HEK293 (cell line): ENCODE measurements around the gene VPS36.

Experiments used
- CTCF ChIA-PET: fragments of 350-600 bp; formaldehyde crosslinking; extraction: SDS; loops from one replicate; lab custom pipeline; 2021; ENCODE audit warnings: antibody characterized with exemption; lab: Yijun Ruan, JAX
- POLR2A ChIA-PET: fragments of 300-600 bp; formaldehyde crosslinking; extraction: SDS; loops from one replicate; lab custom pipeline; 2020; ENCODE audit warnings: antibody characterized with exemption, inconsistent platforms; lab: Yijun Ruan, JAX
- H3K27ac ChIP-seq: fragments of 200-500 bp; sonication (Bioruptor generic); 2 replicates; pipeline ENCODE4 v1.5.1; 2014; ENCODE audit warnings: low read depth, low read length, control low read depth, inconsistent platforms; ENCODE audit errors: extremely low read depth
- H3K36me3 ChIP-seq, 2 experiments: fragments of 200-500 bp in 1 of 2; sonication (Bioruptor generic) in 1 of 2; 1 replicate in 1 of 2; 2 replicates in 1 of 2; pipeline ENCODE4 v1.5.1; 2014 to 2017; ENCODE audit warnings: inconsistent platforms in 2 of 2, low read length in 2 of 2; ENCODE audit not compliant: control insufficient read depth in 2 of 2, insufficient read depth in 1 of 2
- H3K4me1 ChIP-seq: fragments of 200-500 bp; sonication (Bioruptor generic); 2 replicates; pipeline ENCODE4 v1.5.1; 2014; ENCODE audit warnings: mild to moderate bottlenecking, low read length, inconsistent platforms; ENCODE audit not compliant: control insufficient read depth, insufficient read depth
- H3K4me3 ChIP-seq: 2 replicates; pipeline ENCODE4 v1.5.1; 2011; ENCODE audit warnings: low read depth, mild to moderate bottlenecking, control low read depth, low read length, moderate library complexity
- H3K9me3 ChIP-seq: fragments of 200-500 bp; sonication (Bioruptor generic); 2 replicates; pipeline ENCODE4 v1.5.1; 2014; ENCODE audit warnings: low read depth, low read length, inconsistent platforms; ENCODE audit not compliant: control insufficient read depth, insufficient read depth
- PATZ1 ChIP-seq: fragments of 450-650 bp; formaldehyde crosslinking; IDR thresholded peaks from 2 replicates; pipeline ENCODE4 v1.5.1; 2016; ENCODE audit warnings: missing biosample characterization, missing genetic modification characterization
- PRDM1 ChIP-seq: fragments of 450-650 bp; formaldehyde crosslinking; IDR thresholded peaks from 2 replicates; pipeline ENCODE4; 2016; ENCODE audit warnings: missing biosample characterization, missing genetic modification characterization
- SP7 ChIP-seq: fragments of 450-650 bp; formaldehyde crosslinking; IDR thresholded peaks from 2 replicates; pipeline ENCODE4 v1.5.1; 2016; ENCODE audit warnings: missing biosample characterization, missing genetic modification characterization
- TCF7L2 ChIP-seq: IDR thresholded peaks from 2 replicates; pipeline ENCODE4 v1.6.1; 2011; ENCODE audit warnings: low read depth, mild to moderate bottlenecking, inconsistent platforms, low read length, moderate library complexity, borderline replicate concordance
- ZBTB17 ChIP-seq: fragments of 450-650 bp; formaldehyde crosslinking; IDR thresholded peaks from 2 replicates; pipeline ENCODE4 v1.5.1; 2016; ENCODE audit warnings: missing biosample characterization, missing genetic modification characterization
- ZBTB20 ChIP-seq: fragments of 450-650 bp; formaldehyde crosslinking; IDR thresholded peaks from 2 replicates; pipeline ENCODE4 v1.5.1; 2016; ENCODE audit warnings: missing biosample characterization, missing genetic modification characterization
- ZNF121 ChIP-seq: fragments of 450-650 bp; formaldehyde crosslinking; IDR thresholded peaks from 2 replicates; pipeline ENCODE4 v1.5.1; 2016; ENCODE audit warnings: missing biosample characterization, missing genetic modification characterization
- ZNF133 ChIP-seq: fragments of 450-650 bp; formaldehyde crosslinking; IDR thresholded peaks from 2 replicates; pipeline ENCODE4 v1.5.1; 2016; ENCODE audit warnings: missing biosample characterization, missing genetic modification characterization
- ZNF24 ChIP-seq: fragments of 450-650 bp; formaldehyde crosslinking; IDR thresholded peaks from 2 replicates; pipeline ENCODE4 v1.5.1; 2016; ENCODE audit warnings: missing biosample characterization, missing genetic modification characterization
- ZNF585B ChIP-seq: fragments of 450-650 bp; formaldehyde crosslinking; IDR thresholded peaks from 2 replicates; pipeline ENCODE4 v1.5.1; 2016; ENCODE audit warnings: missing biosample characterization, missing genetic modification characterization
- ZNF623 ChIP-seq: fragments of 450-650 bp; formaldehyde crosslinking; IDR thresholded peaks from 2 replicates; pipeline ENCODE4 v1.5.1; 2016; ENCODE audit warnings: missing biosample characterization, missing genetic modification characterization
- ZNF692 ChIP-seq: fragments of 450-650 bp; formaldehyde crosslinking; IDR thresholded peaks from 2 replicates; pipeline ENCODE4 v1.5.1; 2016; ENCODE audit warnings: missing biosample characterization, missing genetic modification characterization
- ZNF768 ChIP-seq: fragments of 450-650 bp; formaldehyde crosslinking; IDR thresholded peaks from 2 replicates; pipeline ENCODE4 v1.5.1; 2018; ENCODE audit warnings: missing biosample characterization, mild to moderate bottlenecking, missing genetic modification characterization
- ZSCAN16 ChIP-seq: fragments of 450-650 bp; formaldehyde crosslinking; IDR thresholded peaks from 2 replicates; pipeline ENCODE4 v1.5.1; 2016; ENCODE audit warnings: missing biosample characterization, missing genetic modification characterization
- ZSCAN30 ChIP-seq: fragments of 450-650 bp; IDR thresholded peaks from 2 replicates; pipeline ENCODE4 v1.5.1; 2018; ENCODE audit warnings: missing biosample characterization, mild to moderate bottlenecking, missing genetic modification characterization, moderate library complexity
- TF ChIP-seq, protein P1 (sequence below): fragments of 450-650 bp; formaldehyde crosslinking; IDR thresholded peaks from 2 replicates; pipeline ENCODE4 v1.5.1; 2017; ENCODE audit warnings: missing biosample characterization, missing genetic modification characterization
- TF ChIP-seq, protein P2 (sequence below): fragments of 450-650 bp; formaldehyde crosslinking; IDR thresholded peaks from 2 replicates; pipeline ENCODE4 v1.5.1; 2016; ENCODE audit warnings: missing biosample characterization, missing genetic modification characterization
- TF ChIP-seq, protein P3 (sequence below): fragments of 450-650 bp; formaldehyde crosslinking; IDR thresholded peaks from 2 replicates; pipeline ENCODE4 v1.5.1; 2016; ENCODE audit warnings: missing biosample characterization, missing genetic modification characterization, low read depth

VPS36 gene

DNA sequence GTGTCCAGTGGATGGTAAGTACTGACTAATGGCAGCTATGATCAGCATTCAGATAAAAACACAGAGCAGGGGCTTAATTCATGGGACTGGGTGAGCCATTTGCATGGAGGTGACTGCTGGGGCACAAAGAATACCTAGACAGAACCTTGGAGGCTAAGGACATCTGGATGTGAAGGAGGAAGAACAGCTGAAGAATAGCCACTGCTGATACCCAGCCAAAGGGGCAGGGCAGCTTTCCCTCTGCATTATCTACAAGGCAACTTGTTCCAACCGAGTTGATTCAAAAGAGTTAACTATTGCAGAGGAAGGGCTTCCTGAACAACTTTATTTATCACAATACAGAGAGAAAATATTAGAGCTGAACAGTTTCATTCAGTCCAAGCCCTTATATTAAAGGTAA lies 31.4 kb downstream of the VPS36 start:
- TF ChIP-seq, protein P1, sequence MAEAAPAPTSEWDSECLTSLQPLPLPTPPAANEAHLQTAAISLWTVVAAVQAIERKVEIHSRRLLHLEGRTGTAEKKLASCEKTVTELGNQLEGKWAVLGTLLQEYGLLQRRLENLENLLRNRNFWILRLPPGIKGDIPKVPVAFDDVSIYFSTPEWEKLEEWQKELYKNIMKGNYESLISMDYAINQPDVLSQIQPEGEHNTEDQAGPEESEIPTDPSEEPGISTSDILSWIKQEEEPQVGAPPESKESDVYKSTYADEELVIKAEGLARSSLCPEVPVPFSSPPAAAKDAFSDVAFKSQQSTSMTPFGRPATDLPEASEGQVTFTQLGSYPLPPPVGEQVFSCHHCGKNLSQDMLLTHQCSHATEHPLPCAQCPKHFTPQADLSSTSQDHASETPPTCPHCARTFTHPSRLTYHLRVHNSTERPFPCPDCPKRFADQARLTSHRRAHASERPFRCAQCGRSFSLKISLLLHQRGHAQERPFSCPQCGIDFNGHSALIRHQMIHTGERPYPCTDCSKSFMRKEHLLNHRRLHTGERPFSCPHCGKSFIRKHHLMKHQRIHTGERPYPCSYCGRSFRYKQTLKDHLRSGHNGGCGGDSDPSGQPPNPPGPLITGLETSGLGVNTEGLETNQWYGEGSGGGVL, result no peak
- TF ChIP-seq ZNF768 (tag by site-specific recombination), result no peak
- TF ChIP-seq ZNF121 (tag by site-specific recombination), result no peak
- TF ChIP-seq ZNF585B (tag by site-specific recombination), result no peak
- no peak for TF ChIP-seq ZSCAN16
- TF ChIP-seq ZBTB20 (tag by site-specific recombination), result no peak
- TF ChIP-seq ZSCAN30 (tag by site-specific recombination), result no peak
- TF ChIP-seq PRDM1, result no peak
- ChIA-PET CTCF (interaction anchor here (1.5 kb wide), 1 partner anchor 32 kb away, joined by 4 read pairs; no protein-coding TSS in a partner anchor), POLR2A (no interaction called here)
- Histone ChIP-seq H3K4me3 (no peak overlapping the region), H3K9me3 (no peaks in the 10 kb centered on the region), H3K27ac (no peak overlapping the region), H3K36me3 (peaks cover 11 to 44% of the 10 kb centered on the region in 2 experiments), H3K4me1 (no peaks in the 10 kb centered on the region)

DNA sequence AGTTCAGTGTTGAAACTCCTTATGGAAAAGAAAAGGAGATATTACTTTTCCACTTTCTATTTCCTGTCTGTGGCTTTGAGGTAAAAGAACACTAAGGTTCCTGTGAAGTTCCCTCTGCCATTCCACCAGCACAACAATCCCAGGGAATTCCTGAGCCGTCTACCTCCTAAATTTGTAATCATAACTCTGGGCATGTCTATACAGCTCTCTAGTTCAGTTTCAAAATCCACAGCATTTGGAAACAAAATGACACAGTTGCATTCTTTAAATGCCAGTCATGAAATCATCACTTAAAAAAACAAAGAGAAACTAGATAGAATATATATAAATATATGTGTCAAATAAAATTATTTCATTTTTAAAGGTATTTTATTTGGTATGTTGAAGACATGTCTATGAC lies 35.5 kb downstream of the VPS36 start:
- H3K9me3 ChIP-seq, result no peaks in the 10 kb centered on the region
- ChIA-PET CTCF (no interaction called here), POLR2A (no interaction called here)
- no peak overlapping the region for H3K27ac ChIP-seq
- TF ChIP-seq ZNF623, result no peak
- no peak for TF ChIP-seq TCF7L2
- H3K4me3 ChIP-seq, result no peak overlapping the region
- peaks cover 0 to 34% of the 10 kb centered on the region in 2 experiments; a peak in 2 of 3 replicates for H3K36me3 ChIP-seq
- no peaks in the 10 kb centered on the region for H3K4me1 ChIP-seq

DNA sequence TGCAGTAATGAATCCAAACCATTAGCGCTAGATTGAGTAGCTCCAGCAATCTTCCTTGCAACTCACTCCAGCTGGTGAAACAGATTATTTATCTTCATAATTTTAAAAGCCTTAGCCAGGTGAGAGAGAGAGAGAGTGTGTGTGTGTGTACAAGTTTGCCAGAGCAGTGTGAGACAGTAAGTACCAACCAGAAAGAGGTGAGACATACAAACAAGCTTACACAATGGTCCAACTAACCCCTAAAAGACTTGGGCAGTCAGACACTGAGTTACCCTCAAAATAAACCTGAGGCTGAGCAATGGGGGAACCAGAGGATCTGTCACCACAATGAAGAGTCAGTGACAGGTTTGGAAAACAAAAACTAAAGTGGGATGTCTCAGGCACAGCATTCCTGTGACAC lies 36.4 kb downstream of the VPS36 start:
- ChIA-PET CTCF (no interaction called here), POLR2A (no interaction called here)
- Histone ChIP-seq H3K36me3 (peaks cover 0 to 33% of the 10 kb centered on the region in 2 experiments; a peak in 2 of 3 replicates), H3K4me3 (no peak overlapping the region), H3K4me1 (no peaks in the 10 kb centered on the region), H3K27ac (no peak overlapping the region), H3K9me3 (no peaks in the 10 kb centered on the region)
- no peak for TF ChIP-seq ZBTB17 (tag by site-specific recombination)
- TF ChIP-seq, protein P2, sequence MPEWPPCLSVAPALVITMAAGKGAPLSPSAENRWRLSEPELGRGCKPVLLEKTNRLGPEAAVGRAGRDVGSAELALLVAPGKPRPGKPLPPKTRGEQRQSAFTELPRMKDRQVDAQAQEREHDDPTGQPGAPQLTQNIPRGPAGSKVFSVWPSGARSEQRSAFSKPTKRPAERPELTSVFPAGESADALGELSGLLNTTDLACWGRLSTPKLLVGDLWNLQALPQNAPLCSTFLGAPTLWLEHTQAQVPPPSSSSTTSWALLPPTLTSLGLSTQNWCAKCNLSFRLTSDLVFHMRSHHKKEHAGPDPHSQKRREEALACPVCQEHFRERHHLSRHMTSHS (tag by site-specific recombination), result no peak
- no peak for TF ChIP-seq ZNF24 (tag by site-specific recombination)
- no peak for TF ChIP-seq ZNF692 (tag by site-specific recombination)
- TF ChIP-seq, protein P3, sequence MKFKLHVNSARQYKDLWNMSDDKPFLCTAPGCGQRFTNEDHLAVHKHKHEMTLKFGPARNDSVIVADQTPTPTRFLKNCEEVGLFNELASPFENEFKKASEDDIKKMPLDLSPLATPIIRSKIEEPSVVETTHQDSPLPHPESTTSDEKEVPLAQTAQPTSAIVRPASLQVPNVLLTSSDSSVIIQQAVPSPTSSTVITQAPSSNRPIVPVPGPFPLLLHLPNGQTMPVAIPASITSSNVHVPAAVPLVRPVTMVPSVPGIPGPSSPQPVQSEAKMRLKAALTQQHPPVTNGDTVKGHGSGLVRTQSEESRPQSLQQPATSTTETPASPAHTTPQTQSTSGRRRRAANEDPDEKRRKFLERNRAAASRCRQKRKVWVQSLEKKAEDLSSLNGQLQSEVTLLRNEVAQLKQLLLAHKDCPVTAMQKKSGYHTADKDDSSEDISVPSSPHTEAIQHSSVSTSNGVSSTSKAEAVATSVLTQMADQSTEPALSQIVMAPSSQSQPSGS (tag by site-specific recombination), result no peak
- no peak for TF ChIP-seq PATZ1
- TF ChIP-seq SP7 (tag by site-specific recombination), result no peak
- TF ChIP-seq ZNF133 (tag by site-specific recombination), result peak; percentile 53; the same call in 1 of the 2 replicates
